UCSD-AML1 (cell line): ENCODE measurements around the gene MAPKBP1.
"Not testable (repeated sequence)": the region's sequence is repeated elsewhere in the genome, so short reads cannot be mapped to it uniquely, and the experiment has no call there.

Experiments
- DNase-seq: peaks from one replicate; lab custom pipeline; 2025; ENCODE audit not compliant: unreplicated experiment; lab: John Stamatoyannopoulos, UW

The MAPKBP1 gene

DNA sequence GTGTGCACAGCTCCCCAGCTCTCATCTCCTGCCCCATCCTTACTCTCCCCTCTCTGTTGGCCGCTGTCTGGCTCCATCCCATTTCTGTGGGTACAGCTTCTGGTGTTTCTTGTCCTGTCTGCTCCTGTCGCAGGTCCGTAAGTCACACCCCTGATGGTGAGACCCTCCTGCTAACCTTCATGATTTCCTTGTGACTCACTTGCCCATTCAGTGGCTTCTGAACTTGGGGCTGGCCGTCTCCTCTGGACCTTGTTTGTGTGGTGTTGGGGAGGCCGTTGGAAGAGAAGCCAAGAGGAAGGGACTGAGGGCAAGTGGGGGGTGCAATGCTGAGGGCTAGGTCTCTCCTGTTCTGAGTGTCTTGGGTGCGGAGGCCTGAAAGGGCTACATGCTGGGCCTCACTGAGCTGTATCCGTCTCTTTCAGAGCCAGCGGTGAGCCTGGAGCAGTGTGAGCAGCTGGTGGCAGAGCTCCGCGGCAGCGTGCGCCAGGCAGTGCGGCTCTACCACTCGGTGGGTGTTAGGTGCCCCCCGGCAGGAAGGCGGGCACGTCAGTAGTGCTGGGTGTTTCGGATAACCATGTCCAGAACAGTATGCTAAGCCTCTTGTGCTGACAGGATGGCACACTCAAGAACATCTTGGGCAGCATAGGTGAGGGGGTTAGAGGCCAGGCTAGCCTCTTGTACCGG is 49.9 kb downstream of the MAPKBP1 start:
- DNase-seq = no peak

DNA sequence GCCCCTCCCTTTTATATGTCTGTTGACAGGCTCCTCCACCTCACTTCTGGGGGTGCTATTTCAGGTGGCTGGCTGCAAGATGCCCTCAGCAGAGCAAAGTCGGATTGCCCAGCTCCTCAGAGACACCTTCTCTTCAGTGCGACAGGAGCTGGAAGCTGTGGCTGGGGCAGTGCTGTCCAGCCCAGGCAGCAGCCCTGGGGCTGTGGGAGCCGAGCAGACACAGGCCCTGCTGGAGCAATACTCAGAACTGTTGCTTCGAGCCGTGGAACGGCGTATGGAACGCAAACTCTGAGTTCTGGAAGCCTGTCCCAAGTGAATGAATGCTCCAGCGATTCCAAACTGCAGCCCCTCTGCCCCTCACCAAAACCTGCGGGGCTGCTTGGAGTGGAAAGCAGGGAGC is 50.9 kb downstream of the MAPKBP1 start:
- DNase-seq = no peak

DNA sequence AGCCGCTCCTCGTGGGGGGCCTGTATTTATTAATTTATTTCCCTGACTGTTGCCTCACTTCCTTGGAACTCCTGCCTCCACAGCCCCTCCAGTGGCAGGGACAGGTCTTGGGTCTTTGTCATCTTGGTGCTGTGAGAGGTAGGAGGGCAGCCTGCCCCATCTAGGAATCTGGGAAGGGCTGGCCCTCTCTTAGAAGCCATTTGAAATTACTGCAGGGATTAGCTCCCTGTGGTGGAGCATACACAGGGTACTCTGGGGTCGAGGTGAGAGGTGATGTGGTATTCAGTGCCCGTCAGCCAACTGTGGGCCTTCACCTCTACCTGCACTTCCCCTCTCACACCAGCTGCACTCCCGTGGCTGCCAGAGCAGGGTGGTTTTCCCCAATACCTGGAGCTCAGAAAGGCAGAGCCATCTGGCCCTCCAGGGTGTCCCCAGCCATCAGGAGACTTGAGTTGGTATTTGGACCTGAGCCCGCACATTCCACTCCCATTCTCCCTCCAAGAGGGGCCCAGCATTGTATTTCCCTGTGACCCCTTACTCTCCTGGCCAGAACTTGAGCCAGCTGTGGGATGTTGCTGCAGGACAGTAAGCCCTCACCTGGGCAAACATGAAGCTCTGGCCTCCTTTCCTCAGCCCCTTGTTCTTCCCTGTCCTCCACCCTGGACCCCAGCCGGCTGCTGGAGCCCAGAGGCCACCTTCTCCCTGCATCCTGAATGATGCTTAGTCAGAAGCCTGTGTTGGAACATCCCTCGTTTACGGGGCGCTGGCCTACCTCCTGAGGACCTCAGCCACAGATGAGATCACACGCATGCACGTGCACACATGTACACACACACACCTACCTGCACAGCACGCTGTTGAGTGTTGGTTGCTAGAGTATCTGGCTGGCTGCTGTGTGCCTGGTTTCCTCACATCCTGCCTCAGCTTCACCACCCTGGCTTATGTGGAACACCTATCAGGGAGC is 51.6 kb downstream of the MAPKBP1 start:
- no peak for DNase-seq

- no peak for DNase-seq
These were observed 53.1 kb downstream of the MAPKBP1 start for GRCh38 chr15:41827290-41827879.

DNA sequence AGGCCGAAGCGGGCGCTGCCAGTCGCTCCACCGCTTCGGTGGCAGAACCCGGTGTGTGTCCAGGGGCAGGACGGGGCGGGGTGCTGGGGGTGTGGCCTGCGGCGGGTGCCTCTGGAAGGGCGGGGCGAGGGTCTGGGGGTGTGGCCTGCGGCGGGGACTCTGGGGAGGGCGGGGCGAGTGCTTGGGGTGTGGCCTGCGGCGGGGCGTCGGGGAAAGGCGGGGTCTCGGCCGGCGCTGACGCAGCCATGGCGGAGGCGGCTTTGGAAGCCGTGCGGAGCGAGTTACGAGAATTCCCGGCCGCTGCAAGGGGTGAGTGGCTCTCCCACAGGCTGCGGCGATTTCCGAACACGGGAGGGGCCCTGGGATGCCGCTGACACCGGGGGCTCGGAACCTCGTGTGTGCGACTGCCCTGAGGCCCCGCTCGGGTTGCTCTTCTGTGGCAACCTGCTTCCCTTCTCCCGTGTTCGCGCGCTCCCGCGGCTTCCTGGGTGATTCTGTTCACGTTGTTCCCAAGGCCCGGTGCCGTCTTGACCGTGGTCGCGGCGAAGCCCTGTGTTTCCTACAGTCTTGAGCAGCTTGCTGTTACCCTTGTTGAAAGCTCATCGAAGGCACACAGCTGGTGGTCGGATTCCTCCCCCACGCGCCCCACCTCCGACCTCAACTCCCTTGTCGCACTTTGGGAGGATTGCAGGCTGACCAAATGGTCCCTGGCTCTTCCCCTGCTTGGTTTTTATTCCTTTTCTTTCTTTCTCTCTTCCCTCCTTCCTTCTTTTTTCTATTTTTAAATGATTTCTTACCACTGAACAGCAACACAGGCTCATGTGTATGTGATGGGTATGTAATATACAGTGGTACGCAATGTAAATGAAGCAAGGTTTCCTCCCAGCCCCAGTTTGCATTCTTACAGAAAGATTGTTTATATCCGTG is 53.9 kb downstream of the MAPKBP1 start, which contains the start of gene JMJD7:
Gene JMJD7 (plus strand): TSS at position 213 of the 927 bp plus-strand sequence. CDS start 33 bp downstream, at position 246.
- peak; percentile 92 for DNase-seq

GRCh38 chr15:41828807-41829141 is 54.5 kb downstream of the MAPKBP1 start:
- DNase-seq = no peak

DNA sequence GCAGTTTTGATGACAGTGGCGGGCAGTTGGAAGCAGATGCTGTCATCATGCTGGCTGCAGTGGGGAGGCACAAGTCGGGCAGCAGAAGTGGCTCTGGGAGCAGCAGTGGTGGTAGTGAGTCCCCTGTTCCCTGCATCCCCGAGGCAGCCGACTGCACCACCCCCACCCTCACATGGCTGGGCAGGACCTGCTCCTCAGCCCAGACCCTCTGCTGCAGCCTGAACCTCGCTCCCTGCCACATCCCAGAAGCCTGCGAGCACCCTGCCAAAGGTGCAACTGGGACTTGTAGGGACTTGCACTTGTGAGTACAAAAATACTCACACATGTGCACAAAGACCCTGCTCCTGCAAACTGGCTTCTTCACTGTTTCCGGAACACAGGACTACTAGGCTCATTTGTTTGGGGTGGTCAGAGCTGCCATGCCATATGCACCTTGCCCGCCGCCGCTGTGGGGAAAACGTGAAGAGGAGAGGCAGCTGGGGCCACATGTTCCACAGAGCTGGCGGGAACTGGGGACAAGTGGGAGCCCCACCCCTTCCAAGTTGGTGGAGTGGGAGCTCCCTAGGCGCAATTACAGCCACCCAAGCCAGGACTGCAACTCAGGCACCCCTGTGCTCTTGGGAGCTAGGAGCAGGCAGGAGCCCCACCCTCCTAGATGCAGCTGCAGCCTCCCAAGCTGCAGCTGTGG is 55.8 kb downstream of the MAPKBP1 start:
- DNase-seq = no peak

- DNase-seq = not testable (repeated sequence)
These were observed 57.0 kb downstream of the MAPKBP1 start for GRCh38 chr15:41831291-41831690.

- DNase-seq = no peak
These were observed 57.9 kb downstream of the MAPKBP1 start for GRCh38 chr15:41832208-41832607.

- DNase-seq = no peak
These were observed 58.6 kb downstream of the MAPKBP1 start for GRCh38 chr15:41832875-41833274.

GRCh38 chr15:41834096-41834495 is 59.8 kb downstream of the MAPKBP1 start:
- no peak for DNase-seq

DNA sequence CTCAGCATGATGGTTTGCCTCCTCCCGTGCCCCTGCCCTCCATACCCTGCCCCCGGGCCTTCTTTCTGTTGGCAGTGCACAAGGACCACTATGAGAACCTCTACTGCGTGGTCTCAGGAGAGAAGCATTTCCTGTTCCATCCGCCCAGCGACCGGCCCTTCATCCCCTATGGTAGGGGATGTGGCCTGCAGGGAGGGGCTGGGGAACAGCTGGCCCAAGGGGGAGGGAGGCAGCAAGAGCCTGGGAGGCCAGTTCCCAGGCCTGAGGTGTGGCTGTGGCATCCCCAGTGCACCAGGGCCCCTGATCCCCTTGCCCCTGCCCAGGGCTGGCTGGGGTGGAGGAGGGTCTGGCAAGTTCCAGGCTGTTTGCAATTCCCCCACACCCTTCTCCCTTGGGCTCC is 61.8 kb downstream of the MAPKBP1 start:
- DNase-seq = no peak

- DNase-seq = no peak
These were observed 62.6 kb downstream of the MAPKBP1 start for GRCh38 chr15:41836713-41837454.

DNA sequence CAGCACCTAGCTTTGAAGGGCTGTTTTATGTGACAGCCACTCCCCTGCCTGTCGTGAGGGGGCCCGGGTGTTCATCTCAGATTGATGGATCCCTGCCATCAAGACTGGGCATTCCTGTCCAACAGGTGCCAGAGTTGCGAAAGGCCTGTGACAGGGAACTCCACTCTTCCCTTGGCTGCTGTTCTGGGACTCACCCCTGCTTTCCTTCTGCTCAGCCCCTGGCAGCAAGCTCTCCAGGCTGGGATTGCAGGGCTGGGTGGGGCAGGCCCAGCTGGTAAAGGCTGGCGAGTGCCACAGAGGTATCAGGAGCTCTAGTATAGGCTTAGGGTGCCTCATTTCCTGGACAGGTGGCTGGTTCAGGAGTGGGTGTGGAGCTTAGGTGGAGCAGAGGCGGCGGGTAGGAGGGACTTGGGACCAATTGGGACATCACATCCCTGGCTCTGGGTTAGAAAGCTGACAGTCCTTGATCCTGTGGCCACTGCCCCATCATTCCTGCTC is 64.2 kb downstream of the MAPKBP1 start, which contains the start of gene PLA2G4B:
Gene PLA2G4B (plus strand): TSS at position 448 of the 498 bp plus-strand sequence. CDS start 67 bp downstream, outside the sequence.
- no peak for DNase-seq

DNA sequence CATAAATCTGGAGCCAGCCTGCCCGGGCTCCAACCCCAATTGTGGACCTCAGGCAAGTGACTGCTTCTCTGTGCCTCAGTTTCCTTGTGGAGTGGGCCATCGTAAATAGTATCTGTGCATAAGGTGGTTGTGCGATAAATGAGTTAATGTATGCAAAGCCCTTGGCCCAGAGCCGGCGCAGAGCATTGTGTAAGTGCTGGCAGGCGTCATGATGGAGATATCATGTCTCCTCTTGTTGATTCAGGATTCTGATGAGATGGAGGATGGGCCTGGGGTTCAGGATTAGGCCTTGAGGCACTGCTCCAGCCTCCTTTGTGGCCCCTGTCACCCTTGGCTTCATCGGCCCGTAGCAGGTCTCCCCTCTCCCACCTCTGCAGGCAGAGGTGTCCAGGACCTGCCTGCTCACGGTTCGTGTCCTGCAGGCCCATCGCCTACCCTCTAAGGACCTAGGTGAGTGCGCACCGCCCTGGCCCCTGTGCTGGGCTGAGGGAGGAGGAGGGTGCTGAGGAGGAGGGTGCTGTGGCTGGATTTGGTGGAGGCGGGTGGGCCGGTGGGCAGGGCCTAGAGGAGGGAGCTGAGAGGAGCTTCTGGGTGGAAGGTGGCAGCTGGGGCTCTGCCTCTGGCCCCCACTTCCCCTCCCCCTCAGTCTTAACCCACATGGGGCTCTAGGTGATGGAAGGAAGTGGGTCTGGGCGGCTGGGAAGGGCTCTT is 65.7 kb downstream of the MAPKBP1 start:
- DNase-seq = no peak

DNA sequence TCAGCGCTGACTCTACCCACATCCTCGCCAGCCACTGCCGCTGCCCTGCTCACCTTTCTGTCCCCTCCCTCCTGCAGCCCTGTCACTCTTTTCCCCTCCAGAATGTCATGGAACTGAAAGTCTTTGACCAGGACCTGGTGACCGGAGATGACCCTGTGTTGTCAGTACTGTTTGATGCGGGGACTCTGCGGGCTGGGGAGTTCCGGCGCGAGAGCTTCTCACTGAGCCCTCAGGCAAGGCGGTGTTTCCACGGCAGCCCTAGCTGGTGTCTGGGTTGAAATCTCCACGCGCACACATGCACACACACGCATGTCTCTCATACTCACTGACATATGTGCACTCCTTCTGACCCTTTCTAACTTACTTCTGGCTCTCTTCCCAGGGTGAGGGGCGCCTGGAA is 66.4 kb downstream of the MAPKBP1 start:
- no peak for DNase-seq

- DNase-seq = no peak
These were observed 66.8 kb downstream of the MAPKBP1 start for GRCh38 chr15:41841131-41841530.

DNA sequence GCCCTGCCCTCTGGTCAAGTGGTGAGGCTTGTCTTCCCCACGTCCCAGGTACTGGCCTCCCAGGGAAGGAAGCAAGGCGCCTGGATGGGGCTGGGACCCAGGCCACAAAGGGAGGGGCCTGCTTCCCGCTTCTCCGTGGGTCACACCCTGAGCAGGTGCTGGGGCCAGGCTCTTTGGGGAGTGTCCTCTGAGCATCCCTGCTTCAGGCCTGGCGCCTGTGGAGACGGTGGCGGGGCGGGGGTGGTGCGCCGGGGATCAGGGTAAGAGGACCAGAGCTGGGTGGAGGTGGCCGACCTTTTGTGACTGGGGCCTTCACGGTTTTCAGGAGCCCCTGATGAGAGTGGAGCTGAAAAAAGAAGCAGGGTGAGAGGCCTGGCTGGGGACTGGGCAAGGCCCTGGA is 67.9 kb downstream of the MAPKBP1 start:
- no peak for DNase-seq
